ENCODE measurements around the gene JMJD6. TPM values are rescaled to one million over a fixed set of nuclear protein-coding genes. Genes with fewer than 3 reads are reported as not detected.

Gene JMJD6
- total and polyA plus RNA-seq, 9 of the 15 experiments (the other 6 are each of a cell fraction or from before 2014, with no cell fraction given) = 2.5 to 52.3 (median 36.3) TPM

GRCh38 chr17:76726231-76726775 lies at the start of gene JMJD6 (continued):
- TF ChIP-seq ZNF609 (CRISPR knock-in tag; IDR thresholded peaks at IDR 0.05; ENCODE audit: borderline replicate concordance) (peak; percentile 14; the same call in 1 of the 2 replicates), ZBTB5 (IDR thresholded peaks at IDR 0.05) (no peak), CHAMP1 (IDR thresholded peaks at IDR 0.05) (no peak), PML (IDR thresholded peaks at IDR 0.05; ENCODE audit: low read length) (no peak), ZNF165 (CRISPR knock-in tag; IDR thresholded peaks at IDR 0.05; ENCODE audit: borderline replicate concordance) (no peak), DEAF1 (CRISPR knock-in tag; IDR thresholded peaks at IDR 0.05) (no peak), ZC3H4 (CRISPR knock-in tag; IDR thresholded peaks at IDR 0.05; ENCODE audit: borderline replicate concordance) (0 out of 2 replicates have a peak, but pooled peaks have one; percentile 12), XRCC5 (IDR thresholded peaks at IDR 0.05; ENCODE audit: low read depth, low read length) (no peak), ZFP91 (CRISPR knock-in tag; IDR thresholded peaks at IDR 0.05) (no peak), ZFX (CRISPR knock-in tag; IDR thresholded peaks at IDR 0.05) (peak; percentile 85), NFE2 (IDR thresholded peaks at IDR 0.05; ENCODE audit: low read depth) (no peak), KDM5B (IDR thresholded peaks at IDR 0.05; ENCODE audit: insufficient replicate concordance, low read depth, low read length) (peak; percentile 67), CEBPG (CRISPR knock-in tag; IDR thresholded peaks at IDR 0.05) (peak; percentile 71), CEBPG (tag; conservative IDR thresholded peaks at IDR 0.05 in 1 of 2, IDR thresholded peaks at IDR 0.05 in 1 of 2) (no peak; a peak in 1 of 4 replicates)
